A673 (cell line): ENCODE measurements around the gene TRIM71.

Experiments used
- EZH2 ChIP-seq: fragments of 200-600 bp; sonication (generic); IDR thresholded peaks from 2 replicates; pipeline ENCODE4 v1.6.1; 2017; ENCODE audit warnings: borderline replicate concordance, low read depth, mild to moderate bottlenecking, mixed read lengths, antibody characterized with exemption, low read length; ENCODE audit not compliant: poor library complexity, severe bottlenecking
- TF ChIP-seq, protein P1 (sequence below): fragments of 300-800, 200-600 bp; sonication (generic); conservative IDR thresholded peaks from 2 replicates; pipeline ENCODE4 v1.5.1; 2017; ENCODE audit warnings: low read depth, mild to moderate bottlenecking, antibody characterized with exemption, low read length, moderate library complexity, mixed read lengths

DNA sequence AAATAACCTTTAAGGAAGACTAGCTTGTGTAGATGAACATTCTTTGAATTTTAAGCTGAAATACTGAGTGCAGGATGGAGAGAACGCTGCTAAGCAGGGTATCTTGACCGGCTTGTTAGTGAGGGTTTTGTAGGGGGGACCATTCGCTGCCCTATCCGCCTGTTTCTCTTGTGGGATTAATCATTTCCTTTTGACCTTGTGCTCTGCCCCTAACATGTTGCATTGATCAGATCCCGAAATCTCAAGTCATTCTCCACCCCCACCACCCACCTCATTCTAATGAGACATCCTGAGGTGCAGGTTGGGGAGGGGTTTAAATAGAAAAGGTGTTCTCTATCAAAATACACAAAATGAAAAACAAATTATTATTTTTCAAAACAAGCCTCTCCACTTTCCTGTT lies 32.8 kb downstream of the TRIM71 start:
- TF ChIP-seq, protein P1, sequence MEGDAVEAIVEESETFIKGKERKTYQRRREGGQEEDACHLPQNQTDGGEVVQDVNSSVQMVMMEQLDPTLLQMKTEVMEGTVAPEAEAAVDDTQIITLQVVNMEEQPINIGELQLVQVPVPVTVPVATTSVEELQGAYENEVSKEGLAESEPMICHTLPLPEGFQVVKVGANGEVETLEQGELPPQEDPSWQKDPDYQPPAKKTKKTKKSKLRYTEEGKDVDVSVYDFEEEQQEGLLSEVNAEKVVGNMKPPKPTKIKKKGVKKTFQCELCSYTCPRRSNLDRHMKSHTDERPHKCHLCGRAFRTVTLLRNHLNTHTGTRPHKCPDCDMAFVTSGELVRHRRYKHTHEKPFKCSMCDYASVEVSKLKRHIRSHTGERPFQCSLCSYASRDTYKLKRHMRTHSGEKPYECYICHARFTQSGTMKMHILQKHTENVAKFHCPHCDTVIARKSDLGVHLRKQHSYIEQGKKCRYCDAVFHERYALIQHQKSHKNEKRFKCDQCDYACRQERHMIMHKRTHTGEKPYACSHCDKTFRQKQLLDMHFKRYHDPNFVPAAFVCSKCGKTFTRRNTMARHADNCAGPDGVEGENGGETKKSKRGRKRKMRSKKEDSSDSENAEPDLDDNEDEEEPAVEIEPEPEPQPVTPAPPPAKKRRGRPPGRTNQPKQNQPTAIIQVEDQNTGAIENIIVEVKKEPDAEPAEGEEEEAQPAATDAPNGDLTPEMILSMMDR = no peak
- TF ChIP-seq EZH2 = no peak
